Islet precursor cell (in vitro differentiated cells): ENCODE measurements around the gene CD101.
A peak's percentile ranks its signal among the peaks of the same experiment; 100 is the strongest.
"Not testable (repeated sequence)": the region's sequence is repeated elsewhere in the genome, so short reads cannot be mapped to it uniquely, and the experiment has no call there.

ENCODE experiments used
- DNase-seq: peaks from one replicate; pipeline ENCODE4 v3.0.0-alpha.2; 2018

CD101 gene

DNA sequence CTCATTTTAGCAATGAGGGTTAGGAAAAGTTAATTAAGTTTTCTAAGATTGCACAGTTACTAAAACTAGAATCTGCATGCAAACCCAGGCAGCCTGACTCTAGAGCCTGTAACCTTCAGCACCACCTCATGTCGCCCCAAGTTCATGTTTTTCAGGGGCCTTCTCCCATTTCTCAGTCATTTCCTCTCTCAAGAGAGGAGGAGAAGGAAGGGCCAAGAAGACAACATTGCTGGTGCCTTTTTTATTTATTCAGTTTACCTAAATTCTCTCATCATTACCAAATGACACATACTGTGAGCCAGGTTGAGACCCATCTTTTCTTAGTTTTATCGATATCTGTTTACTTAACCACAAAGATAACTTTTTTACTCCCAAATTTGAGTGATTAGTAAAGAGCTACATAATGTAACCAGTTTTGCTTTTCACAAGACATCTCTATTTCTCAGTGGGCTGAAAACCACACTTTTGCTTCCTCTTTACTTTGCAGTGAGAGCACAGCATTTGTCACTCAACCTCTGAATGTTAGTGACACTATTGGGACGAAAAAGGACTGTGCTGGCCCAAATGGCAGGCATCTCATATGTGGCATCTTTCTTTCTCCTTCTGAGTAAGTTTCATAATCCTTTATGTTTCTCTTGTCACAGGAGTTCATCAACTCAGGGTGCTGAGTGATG is at the start of gene CD101:
Gene CD101 (plus strand): TSS at position 507 of the 674 bp plus-strand sequence. CDS start 58 bp downstream, at position 565.
- DNase-seq = no peak

DNA sequence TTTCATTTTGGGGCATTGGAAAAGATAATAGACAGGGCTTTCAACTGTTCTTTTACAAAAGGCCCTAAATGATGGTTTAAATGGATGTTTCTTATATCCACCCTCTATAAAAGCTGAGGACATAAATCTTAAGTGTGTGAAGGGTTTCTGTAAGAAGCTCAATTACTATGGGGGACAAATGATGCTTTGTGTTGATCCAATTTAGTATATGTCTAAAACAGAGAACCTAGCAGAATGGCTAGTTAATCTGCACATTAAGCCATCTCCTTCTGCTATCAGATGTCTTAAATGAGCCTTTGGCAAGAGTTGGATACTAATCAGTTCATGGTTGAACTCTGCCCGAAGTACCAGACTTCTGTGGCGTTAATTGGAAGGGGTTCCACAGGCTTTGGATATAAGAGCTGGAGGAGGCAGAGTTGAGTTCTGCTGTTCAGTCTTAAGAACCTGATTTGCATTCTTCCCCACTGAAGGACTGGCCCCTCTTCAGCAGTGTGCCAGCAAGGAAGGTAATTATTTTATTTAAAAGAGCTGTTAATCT is 48.8 kb upstream of the CD101 start:
- DNase-seq = peak; percentile 14

DNA sequence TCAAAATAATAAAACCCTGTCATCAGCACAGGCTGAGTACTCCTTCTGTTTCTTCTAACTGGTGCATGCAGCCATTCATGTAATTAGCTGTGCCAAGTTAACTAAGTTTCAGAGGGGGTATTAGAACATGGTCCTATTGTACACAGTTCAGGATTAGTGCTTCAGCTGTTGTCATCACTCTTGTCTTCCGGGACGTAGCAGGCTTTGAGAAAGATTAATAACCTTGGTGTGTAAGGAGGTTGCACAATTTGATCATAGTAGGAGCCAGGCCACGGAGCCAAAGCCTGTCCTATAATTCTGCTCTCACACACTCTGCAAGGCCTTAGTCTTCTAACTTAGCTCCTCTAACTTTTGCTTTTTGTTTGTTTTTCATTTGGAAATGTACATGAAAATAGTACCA is 47.1 kb upstream of the CD101 start:
- DNase-seq = no peak

- no peak for DNase-seq
Measured at GRCh38 chr1:116956378-116956777, 45.2 kb upstream of the CD101 start.

- no peak for DNase-seq
Measured at GRCh38 chr1:116957646-116958045, 43.9 kb upstream of the CD101 start.

DNA sequence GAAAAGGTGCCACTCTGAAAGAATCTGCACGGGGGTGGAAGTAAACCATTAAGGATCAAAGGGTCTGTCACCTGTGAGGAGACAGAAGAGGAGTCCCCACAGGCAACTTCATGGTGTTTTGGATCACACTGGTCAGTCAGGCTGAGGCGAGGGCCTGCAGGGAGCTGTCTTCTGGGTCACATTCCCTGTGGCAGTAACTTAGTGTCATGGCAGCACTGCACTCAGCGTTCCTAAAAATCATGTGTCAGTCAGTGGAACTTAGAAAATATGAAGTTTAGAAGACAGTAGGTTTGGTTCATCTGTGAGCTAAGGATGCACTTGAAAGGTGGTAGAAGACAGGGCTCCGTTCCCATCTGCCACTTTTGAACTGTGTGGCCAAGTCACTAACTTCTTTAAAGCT is 43.5 kb upstream of the CD101 start:
- peak; percentile 49 for DNase-seq

DNA sequence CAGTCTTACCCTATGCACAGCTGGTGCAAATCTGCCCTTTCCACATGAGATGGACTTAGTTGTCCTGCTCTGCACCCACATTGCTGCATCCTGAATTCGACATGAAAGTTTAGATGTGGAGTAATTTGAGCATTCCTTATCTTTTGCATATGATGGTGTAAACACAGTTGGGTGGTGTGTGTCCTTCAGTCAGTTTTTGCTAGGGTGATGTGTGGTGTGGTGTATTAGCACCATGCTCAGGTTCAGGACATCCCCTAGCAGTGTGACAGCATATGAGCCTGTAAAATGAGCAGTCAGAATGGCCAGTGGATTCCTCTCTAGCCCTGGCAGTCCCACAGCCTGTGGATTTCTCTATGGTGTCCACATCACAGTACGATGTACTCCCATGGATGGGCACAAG is 42.6 kb upstream of the CD101 start:
- no peak for DNase-seq

DNA sequence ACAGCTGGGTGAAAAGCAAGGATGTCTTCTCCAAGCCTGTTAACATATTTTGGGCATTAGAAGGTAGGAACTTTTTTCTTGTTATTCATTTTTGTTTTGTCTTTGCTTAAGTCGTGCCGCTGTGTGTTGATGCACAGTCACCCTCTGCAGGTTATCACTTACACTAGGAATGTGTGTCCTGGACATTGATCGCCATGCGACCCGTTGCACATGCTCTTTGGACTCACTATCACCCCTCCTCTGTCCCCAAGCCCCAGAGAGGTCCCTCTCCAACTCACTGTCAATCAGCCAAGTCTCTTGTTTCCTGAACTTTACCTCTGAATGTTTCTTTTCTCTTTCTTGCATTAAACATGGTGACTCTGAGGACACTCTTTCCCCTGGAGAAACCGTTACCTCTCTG is 40.0 kb upstream of the CD101 start:
- no peak for DNase-seq

GRCh38 chr1:116962987-116963639 is 38.4 kb upstream of the CD101 start:
- no peak for DNase-seq

DNA sequence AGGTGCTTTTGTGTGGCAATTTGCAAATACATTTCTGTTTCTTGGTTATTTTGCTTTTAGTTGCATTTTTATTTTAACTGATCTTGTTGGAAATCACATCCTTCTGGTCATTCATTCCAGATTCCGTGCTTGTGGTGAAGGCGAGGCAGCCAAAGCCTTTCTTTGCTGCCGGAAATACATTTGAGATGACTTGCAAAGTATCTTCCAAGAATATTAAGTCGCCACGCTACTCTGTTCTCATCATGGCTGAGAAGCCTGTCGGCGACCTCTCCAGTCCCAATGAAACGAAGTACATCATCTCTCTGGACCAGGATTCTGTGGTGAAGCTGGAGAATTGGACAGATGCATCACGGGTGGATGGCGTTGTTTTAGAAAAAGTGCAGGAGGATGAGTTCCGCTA is 34.8 kb upstream of the CD101 start:
- no peak for DNase-seq

DNA sequence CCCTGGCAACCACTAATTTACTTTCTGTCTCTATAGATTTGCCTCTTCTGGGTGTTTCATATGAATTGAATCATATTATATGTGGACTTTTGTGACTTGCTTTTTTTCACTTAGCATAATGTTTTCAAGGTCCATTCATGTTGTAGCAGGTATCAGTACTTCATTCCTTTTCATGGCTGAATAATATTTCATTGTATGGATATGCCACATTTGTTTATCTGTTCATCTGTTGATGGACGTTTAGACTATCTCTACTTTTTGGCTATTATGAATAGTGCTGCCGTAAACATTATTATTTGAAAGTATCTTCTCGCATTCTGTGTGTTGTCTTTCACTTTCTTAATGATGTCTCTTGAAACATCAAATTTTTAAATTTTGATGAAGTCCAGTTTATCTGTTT is 32.8 kb upstream of the CD101 start:
- DNase-seq = no peak

DNA sequence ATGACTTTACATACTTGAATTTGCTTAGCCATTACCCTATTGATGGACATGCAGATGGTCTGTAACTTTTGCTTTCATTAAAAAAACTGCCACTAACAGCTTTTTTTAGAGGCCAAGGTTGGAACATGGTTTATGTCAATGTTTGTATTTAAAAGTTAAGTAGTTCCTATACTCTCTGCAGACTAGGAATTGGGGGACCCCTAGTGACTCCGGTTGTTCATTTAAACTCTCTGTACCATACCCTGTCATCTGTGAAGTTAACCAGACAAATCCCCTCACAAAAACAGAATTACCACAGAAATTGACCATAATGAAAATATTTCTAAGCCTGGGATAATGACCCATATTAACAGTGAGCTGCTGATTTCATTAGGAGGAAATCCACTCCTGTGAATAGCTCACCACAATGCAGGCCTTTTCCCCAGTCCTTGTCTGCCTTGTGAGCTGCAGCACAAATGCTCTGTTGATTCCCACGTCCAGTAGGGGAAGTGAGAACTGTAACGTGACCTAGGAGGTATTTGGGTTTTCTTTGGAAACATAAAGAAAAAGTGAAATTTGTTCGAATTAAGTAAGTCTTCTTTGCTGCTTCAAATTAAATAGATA is 30.2 kb upstream of the CD101 start:
- no peak for DNase-seq

DNA sequence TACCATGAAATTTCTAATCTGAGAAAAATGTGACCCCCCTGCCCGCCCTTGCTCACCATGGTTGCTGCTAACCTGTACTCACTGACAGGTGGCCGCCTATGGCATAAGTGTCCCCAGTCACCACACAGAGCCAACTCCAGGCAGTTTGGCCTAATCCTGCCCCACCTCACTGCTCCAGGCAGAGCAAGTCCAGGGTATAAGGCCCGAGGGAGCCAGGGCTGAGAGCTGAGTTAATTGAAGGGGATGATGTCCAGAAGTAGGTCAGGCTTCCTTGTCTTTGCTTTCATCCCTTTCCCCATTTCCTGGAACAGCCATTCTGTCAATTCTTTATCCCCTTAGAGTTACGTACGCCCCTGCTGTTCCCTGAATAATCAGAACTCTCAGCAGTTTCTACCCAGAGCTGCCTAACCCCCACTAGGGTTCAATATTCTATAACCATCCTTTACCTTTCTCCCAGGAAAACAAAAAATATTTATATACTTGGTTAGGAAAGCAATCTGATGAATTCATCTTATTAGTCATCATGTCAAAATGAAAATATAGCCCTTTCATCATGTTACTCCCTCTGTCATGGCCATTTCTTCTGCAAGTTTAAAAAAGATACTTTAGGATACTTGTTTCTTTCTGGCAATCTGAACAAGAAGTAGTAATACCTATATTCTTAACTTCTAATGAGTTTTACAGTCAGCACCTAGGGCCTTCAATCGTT is 29.4 kb upstream of the CD101 start:
- DNase-seq = no peak

- no peak for DNase-seq
Measured at GRCh38 chr1:116972674-116973030, 28.9 kb upstream of the CD101 start.

DNA sequence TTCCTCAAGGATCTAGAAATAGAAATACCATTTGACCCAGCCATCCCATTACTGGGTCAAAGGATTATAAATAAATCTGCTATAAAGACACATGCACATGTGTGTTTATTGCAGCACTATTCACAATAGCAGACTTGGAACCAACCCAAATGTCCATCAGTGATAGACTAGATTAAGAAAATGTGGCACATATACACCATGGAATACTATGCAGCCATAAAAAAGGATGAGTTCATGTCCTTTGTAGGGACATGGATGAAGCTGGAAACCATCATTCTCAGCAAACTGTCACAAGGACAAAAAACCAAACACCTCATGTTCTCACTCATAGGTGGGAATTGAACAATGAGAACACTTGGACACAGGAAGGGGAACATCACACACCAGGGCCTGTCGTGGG is 21.3 kb upstream of the CD101 start:
- not testable (repeated sequence) for DNase-seq

GRCh38 chr1:116981521-116982037 is 20.0 kb upstream of the CD101 start:
- DNase-seq = no peak

DNA sequence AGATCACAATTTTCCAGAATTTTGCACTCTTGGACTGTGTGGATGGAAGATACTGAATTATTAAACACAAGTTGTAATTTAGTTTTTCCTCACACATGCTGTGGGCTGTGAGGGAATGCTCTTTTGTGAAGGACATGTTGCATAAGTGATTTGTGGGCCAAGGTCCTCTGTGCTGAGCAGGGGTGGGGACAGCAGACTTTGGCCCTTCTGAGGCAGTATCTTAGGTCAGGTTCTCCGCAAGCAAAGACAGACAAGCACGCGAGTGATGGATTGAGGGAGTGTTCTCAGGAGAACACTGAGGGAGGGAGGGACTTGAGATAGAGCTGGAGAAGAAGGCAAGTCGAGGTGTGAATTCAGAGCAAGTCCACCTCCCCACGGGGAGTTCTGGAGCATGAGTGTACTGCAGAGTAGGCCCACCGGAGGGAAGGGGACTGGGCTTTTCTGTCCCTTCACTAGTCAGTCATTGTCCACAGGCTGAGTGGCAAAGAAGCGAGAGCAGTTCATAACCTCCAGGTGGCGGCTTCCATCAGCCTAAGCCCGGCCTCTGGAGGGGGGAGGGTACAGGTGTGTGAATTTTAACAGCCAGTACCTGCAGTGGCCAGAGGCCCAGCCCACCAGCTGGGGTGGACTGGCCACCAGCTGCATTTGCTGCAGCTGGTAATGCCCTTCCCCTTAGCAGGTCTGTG is 19.1 kb upstream of the CD101 start:
- peak; percentile 65 for DNase-seq

DNA sequence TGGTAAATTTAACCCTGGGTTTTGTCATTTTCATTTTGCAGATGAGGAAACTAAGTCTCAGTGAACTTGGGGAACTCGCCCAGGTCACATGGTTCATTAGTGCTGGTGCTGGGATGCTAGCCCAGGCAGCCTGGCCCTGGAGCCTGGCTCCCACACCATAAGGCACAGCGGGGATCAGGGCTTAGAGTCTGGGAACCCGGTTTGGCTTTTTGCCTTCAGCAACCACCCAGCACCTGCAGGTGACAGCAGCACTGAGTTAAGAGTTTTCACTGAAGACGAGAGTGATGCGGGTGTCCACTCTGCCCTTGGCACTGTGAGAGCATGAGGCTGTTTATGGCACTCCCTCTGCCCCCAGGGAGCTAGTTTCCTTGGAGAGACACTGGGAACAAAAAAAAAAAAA is 18.4 kb upstream of the CD101 start:
- no peak for DNase-seq

DNA sequence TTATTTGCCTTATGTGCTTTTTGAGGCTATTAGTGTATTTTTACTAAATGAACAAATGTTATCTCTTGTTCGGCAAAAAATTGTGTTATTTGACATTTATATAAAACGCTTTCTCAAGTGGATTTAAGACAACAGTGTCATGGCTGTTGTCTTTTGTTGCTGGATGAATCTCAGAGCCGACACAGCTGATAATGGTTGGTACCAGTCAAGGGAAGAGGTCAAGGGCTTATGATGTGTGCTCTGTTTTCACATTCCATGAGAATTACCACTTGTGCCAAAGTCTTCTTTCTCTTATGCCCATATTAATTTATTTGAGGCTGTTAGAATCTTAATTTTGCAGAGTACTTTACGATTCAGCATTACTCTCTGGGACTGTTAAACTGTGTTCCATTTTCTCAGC is 17.9 kb upstream of the CD101 start:
- DNase-seq = no peak

DNA sequence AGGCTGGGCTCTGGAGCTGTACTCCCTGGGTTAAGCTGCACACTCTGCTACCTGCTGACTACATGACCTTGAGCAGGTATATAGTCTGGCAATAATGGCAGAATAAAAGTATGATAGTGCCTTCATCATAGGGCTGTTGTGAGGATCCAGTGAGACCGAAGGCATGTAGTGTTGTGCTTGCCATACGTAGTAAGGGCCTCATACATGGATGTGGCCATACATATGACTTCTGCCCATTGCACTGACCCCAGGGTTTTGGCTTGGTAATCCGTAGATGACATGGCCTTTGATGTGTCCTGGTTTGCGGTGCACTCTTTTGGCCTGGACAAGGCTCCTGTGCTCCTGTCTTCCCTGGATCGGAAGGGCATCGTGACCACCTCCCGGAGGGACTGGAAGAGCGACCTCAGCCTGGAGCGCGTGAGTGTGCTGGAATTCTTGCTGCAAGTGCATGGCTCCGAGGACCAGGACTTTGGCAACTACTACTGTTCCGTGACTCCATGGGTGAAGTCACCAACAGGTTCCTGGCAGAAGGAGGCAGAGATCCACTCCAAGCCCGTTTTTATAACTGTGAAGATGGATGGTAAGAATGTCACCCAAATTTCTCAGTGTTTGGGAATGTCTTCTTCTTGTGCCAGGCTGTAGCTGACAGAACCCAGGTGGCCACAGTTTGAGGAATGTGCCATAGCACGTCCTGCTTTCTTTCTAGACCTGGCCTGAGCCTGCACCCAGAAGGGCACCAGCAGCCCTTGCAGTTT is 17.0 kb upstream of the CD101 start:
- no peak for DNase-seq

DNA sequence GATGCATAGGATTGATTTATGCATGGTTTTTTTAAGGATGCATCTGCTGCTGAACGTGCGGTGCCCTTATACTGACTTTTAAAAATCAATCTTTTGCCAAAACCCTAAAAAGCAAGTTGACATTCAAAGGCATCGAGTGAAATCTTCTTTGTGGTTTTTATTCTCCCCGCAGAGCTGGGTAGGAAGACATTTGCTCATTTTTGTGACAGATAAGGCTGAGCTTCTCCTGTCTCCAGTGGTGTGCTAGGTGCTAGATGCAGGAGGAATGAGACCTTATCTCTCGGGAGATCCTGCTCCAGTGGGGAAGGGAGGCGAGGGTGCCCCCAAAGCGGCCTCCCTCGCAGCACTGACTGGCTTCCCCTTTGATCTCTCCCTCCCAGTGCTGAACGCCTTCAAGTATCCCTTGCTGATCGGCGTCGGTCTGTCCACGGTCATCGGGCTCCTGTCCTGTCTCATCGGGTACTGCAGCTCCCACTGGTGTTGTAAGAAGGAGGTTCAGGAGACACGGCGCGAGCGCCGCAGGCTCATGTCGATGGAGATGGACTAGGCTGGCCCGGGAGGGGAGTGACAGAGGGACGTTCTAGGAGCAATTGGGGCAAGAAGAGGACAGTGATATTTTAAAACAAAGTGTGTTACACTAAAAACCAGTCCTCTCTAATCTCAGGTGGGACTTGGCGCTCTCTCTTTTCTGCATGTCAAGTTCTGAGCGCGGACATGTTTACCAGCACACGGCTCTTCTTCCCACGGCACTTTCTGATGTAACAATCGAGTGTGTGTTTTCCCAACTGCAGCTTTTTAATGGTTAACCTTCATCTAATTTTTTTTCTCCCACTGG is 14.9 kb upstream of the CD101 start:
- no peak for DNase-seq
